CD4-positive, alpha-beta T cell treated with Interleukin-15 for 1 hour (primary cell): Measurements from ENCODE around the gene MAP3K9.

Source experiments
- DNase-seq: peaks from one replicate; pipeline ENCODE4 v3.0.0-alpha.2; 2020

MAP3K9 gene

DNA sequence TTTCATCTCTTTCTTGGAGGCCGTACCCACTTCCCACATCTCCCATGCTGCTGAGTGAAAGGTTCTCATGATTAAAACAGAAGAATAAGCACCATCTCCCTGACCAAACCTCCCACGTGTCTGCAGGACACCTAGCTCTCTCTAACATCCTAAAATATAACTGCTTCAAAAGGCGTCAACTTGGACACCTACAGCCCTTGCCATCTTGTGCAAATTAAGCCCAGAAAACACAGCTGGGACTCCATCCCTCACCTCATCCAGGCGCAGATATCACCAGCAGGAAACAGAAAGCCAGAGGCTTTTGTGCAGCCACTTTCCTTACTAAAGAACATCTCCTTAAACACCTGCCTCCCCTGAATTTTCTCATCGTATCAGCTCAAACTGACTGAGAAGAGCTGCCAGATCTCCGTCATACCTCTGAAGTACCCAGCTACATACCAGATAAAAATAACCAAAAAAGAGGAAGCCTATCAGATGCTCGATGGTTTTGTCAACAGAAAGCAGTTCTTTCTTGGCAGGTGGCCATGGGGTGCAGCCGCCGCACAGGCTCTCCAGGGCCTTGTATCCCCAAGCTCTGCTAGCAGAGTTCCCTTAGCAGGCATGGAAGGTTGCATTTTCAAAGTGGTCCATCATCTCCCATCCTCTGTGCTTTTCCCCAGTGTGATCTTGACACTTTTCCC, 28.8 kb downstream of the MAP3K9 start:
- peak; percentile 40 for DNase-seq

GRCh38 chr14:70779667-70780066, 29.6 kb downstream of the MAP3K9 start:
- no peak for DNase-seq

DNA sequence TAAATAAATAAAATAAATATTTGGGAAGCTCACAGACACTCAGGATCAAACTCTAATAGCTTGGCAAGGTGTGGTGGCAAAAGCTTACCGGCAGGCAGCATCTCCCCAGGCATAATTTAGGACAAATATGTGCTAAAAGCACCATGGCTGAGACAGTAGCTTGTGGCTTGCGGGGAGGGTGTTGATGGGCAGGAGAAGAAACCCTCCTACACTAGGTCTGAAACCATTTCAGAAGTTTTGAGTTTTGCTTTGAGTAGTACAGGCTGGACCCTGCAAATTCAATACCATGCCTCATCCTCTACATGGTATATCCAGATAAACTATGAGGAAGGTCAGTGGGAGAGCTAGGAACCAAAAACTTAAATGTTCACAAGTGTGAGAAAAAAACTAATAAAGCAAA, 33.1 kb downstream of the MAP3K9 start:
- no peak for DNase-seq

DNA sequence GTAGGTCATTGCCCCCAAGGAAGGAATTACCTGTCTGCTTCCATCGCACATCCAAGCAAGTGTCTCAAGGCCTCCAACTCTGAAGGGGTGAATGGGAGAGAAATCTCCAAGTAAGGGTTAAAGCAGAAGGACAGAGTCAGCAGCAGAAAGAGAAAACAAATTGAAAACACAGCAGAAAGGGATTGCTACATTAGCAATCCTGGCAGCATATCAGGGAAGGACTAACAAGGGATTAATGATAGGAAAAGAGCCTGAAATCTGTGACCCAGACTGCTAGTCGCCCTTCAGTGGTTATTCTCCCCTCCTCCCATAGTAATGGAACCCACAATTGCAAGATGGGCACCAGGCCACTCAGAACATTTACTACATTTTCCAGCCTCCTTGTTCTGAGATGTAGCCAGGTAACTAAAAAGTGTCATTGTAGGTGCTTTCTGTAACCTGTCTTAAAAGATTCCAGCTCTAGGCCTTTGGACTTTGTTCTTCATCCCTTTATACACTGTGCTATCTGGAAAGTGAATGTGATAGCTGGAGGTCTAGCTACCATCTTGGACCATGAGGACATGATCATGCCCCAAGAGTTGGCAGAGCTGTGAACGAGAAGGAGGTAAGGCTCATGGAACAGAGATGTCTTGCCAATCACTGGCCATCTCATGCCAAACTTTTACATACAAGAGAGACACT, 36.0 kb downstream of the MAP3K9 start:
- DNase-seq = no peak

GRCh38 chr14:70771781-70772212, 37.5 kb downstream of the MAP3K9 start:
- DNase-seq = no peak

- DNase-seq = no peak
These were observed 38.8 kb downstream of the MAP3K9 start for GRCh38 chr14:70770490-70770889.

GRCh38 chr14:70759398-70759797, 49.9 kb downstream of the MAP3K9 start:
- DNase-seq = no peak

DNA sequence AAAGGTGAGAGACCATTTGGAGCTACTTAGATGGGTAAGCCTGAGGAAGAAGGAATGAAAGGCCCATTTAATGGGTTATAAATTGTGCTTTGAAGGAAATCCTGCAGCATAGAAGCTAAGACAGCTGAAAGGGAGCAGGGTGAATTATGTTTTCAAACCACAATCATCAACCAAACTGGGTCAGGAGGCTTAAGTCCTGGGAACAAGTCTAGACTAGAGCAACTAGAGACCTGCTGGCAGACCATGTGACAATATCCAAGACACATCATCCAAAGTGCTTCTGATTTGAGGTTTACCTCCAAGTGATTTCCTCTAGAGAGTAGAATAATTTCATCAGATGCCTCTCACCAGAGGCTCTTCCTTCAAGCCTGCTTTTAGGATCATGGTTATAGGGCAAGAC, 53.7 kb downstream of the MAP3K9 start:
- DNase-seq = no peak

- no peak for DNase-seq
These were observed 54.3 kb downstream of the MAP3K9 start for GRCh38 chr14:70754991-70755390.

GRCh38 chr14:70753518-70753953, 55.8 kb downstream of the MAP3K9 start:
- no peak for DNase-seq

- DNase-seq = no peak
These were observed 60.9 kb downstream of the MAP3K9 start for GRCh38 chr14:70748422-70748821.

- DNase-seq = no peak
These were observed 64.7 kb downstream of the MAP3K9 start for GRCh38 chr14:70744641-70745040.

GRCh38 chr14:70742316-70742715, 67.0 kb downstream of the MAP3K9 start:
- DNase-seq = no peak

DNA sequence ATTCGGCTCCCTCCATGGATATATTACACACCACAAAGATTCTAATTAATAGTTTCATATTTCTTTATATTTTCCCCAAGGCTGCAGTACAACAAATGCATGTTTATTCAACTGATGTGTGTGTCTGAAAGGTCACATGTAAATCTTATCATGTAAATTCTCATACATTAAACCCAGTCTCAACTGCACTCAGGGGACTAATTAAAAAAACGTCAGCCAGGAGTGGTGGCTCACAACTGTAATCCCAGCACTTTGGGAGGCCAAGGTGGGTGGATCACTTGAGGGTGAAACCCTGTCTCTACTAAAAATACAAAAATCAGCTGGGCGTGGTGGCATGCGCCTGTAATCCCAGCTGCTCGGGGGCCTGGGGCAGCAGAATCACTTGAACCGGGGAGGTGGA, 67.8 kb downstream of the MAP3K9 start:
- no peak for DNase-seq

GRCh38 chr14:70735043-70735442, 74.3 kb downstream of the MAP3K9 start:
- DNase-seq = no peak

- no peak for DNase-seq
These were observed 77.7 kb downstream of the MAP3K9 start for GRCh38 chr14:70731447-70732239.

DNA sequence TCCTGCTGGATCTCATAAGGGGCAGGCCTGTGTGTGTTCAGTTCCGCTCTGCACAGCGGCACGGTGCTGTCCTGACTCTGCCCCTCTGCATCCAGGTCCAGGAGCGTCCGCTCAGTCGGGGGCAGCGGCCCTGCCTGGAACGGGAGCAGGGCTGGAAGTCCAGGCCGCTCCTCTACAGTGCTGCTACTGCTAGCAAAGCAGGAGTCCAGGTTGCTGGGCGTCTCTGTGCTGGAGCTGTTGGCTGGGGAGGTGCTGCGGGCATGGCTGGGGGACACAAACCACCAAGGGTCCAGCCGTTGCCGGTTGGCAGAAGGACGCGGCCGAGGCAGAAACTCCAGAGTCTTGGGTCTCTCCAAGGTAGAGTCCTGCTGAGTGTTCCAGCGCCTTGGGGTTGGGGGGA, 78.9 kb downstream of the MAP3K9 start:
- no peak for DNase-seq

GRCh38 chr14:70726651-70727375, 82.5 kb downstream of the MAP3K9 start:
- no peak for DNase-seq

DNA sequence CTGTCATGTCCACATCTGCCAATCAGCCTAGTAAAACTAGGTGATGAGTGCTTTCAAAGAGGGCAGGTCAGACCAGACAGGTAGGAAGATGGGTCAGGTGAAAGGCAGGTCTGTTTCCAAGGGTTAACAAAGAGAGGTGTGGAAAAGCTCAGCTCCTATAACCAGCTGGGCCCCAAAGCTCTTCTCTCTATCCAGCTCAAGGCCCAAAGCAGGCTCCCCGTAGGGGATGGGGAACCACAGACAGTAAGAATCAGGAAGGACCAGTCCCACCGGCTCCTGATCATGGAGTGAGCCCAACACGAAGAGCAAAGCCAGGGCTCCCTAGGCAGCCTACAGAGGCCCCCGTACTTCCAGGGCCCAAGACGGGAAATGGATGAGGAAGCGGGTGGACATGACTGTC, 84.4 kb downstream of the MAP3K9 start:
- no peak for DNase-seq

GRCh38 chr14:70724110-70724509, 85.2 kb downstream of the MAP3K9 start:
- no peak for DNase-seq

- no peak for DNase-seq
These were observed 86.0 kb downstream of the MAP3K9 start for GRCh38 chr14:70723276-70723675.

GRCh38 chr14:70722418-70722817, 86.9 kb downstream of the MAP3K9 start:
- no peak for DNase-seq

- DNase-seq = no peak
These were observed 87.8 kb downstream of the MAP3K9 start for GRCh38 chr14:70721542-70721941.
